Chondrocyte (in vitro differentiated cells): ENCODE data around the gene SPSB1. TPM values are rescaled to one million over a fixed set of nuclear protein-coding genes. Genes with fewer than 3 reads are reported as not detected.
A peak's percentile ranks its signal among the peaks of the same experiment; 100 is the strongest.

Experiments used
- DNase-seq: peaks from one replicate; pipeline ENCODE4 v3.0.0; 2021; ENCODE audit warnings: mixed read lengths, low spot score
- H3K27ac Mint-ChIP-seq: one replicate; pipeline ENCODE4 v1.8.0; 2021; ENCODE audit warnings: mild to moderate bottlenecking, moderate library complexity, mixed read lengths; ENCODE audit not compliant: unreplicated experiment
- H3K27me3 Mint-ChIP-seq: 2 replicates; pipeline ENCODE4 v1.8.0; 2021; ENCODE audit warnings: low read depth, mixed read lengths
- H3K36me3 Mint-ChIP-seq: 2 replicates; pipeline ENCODE4 v1.8.0; 2021; ENCODE audit warnings: low read depth, mixed read lengths
- H3K4me1 Mint-ChIP-seq: 2 replicates; pipeline ENCODE4 v1.8.0; 2021; ENCODE audit warnings: low read depth, mild to moderate bottlenecking, mixed read lengths
- H3K4me3 Mint-ChIP-seq: one replicate; pipeline ENCODE4 v1.8.0; 2021; ENCODE audit warnings: mild to moderate bottlenecking, moderate library complexity, mixed read lengths; ENCODE audit not compliant: unreplicated experiment
- H3K9me3 Mint-ChIP-seq: 2 replicates; pipeline ENCODE4 v1.8.0; 2021; ENCODE audit warnings: low read depth, mixed read lengths
- CTCF ChIP-seq: fragments of 200-600 bp; sonication (generic); IDR thresholded peaks from 2 replicates; pipeline ENCODE4 v1.5.0; 2021; ENCODE audit warnings: antibody characterized with exemption, mild to moderate bottlenecking, moderate library complexity
- total RNA-seq: library from RNA; stranded (reverse); gene quantifications from 3 replicates; pipeline ENCODE4 v1.2.1, GENCODE V29; 2021

SPSB1 gene
- total RNA-seq, 1 donor from 2014 or later = 173 TPM

- no peak for DNase-seq
- Mint-ChIP-seq H3K27ac (peak overlapping the region; percentile 99), H3K36me3 (peaks cover 2% of the 10 kb centered on the region), H3K9me3 (no peaks in the 10 kb centered on the region), H3K4me3 (no peak overlapping the region), H3K27me3 (no peaks in the 10 kb centered on the region), H3K4me1 (peaks cover 69% of the 10 kb centered on the region)
- TF ChIP-seq CTCF = no peak
Measured at GRCh38 chr1:9401080-9401453, 108.4 kb downstream of the SPSB1 start.

GRCh38 chr1:9402256-9402616 lies 109.5 kb downstream of the SPSB1 start:
- no peak for DNase-seq
- no peak for TF ChIP-seq CTCF
- Mint-ChIP-seq H3K27ac (peak overlapping the region; percentile 99), H3K27me3 (no peaks in the 10 kb centered on the region), H3K4me1 (peaks cover 71% of the 10 kb centered on the region), H3K4me3 (no peak overlapping the region), H3K36me3 (peaks cover 2% of the 10 kb centered on the region), H3K9me3 (no peaks in the 10 kb centered on the region)

GRCh38 chr1:9402717-9403225 lies 110.1 kb downstream of the SPSB1 start:
- no peaks in the 10 kb centered on the region for H3K9me3 Mint-ChIP-seq
- no peak for DNase-seq
- H3K27ac Mint-ChIP-seq = peak overlapping the region; percentile 99
- peaks cover 66% of the 10 kb centered on the region for H3K4me1 Mint-ChIP-seq
- H3K36me3 Mint-ChIP-seq = peaks cover 2% of the 10 kb centered on the region
- no peaks in the 10 kb centered on the region for H3K27me3 Mint-ChIP-seq
- no peak overlapping the region for H3K4me3 Mint-ChIP-seq
- no peak for TF ChIP-seq CTCF

- H3K36me3 Mint-ChIP-seq = peaks cover 2% of the 10 kb centered on the region
- no peak for DNase-seq
- H3K4me3 Mint-ChIP-seq = no peak overlapping the region
- no peaks in the 10 kb centered on the region for H3K27me3 Mint-ChIP-seq
- H3K4me1 Mint-ChIP-seq = peaks cover 55% of the 10 kb centered on the region
- no peak overlapping the region for H3K27ac Mint-ChIP-seq
- H3K9me3 Mint-ChIP-seq = no peaks in the 10 kb centered on the region
- no peak for TF ChIP-seq CTCF
Measured at GRCh38 chr1:9404117-9404914, 111.6 kb downstream of the SPSB1 start.

GRCh38 chr1:9406111-9406510 lies 113.4 kb downstream of the SPSB1 start:
- Mint-ChIP-seq H3K4me3 (no peak overlapping the region), H3K9me3 (no peaks in the 10 kb centered on the region), H3K27me3 (no peaks in the 10 kb centered on the region), H3K27ac (peak overlapping the region; percentile 34), H3K4me1 (peaks cover 44% of the 10 kb centered on the region), H3K36me3 (peaks cover 2% of the 10 kb centered on the region)
- TF ChIP-seq CTCF = no peak
- no peak for DNase-seq
